Lower leg skin (tissue), 4 donors: ENCODE results near the gene FAM177B. TPM values are rescaled to one million over a fixed set of nuclear protein-coding genes. Genes with fewer than 3 reads are reported as not detected.

Source experiments
- DNase-seq, 2 donors: peaks; one replicate each; pipeline ENCODE4 v3.0.0-alpha.2; 2019; ENCODE audit warnings: low spot score in 2 of 2
- H3K4me3 ChIP-seq: fragments of 200-600 bp; sonication (generic); 2 replicates; pipeline ENCODE4 v1.5.1; 2017; ENCODE audit warnings: mild to moderate bottlenecking, low read depth; ENCODE audit not compliant: poor library complexity, severe bottlenecking
- CTCF ChIP-seq, 3 donors: fragments of 450-650 bp; IDR thresholded peaks; one replicate each; pipeline ENCODE4 v1.5.1; 2016; ENCODE audit warnings: antibody characterized with exemption in 3 of 3, mild to moderate bottlenecking in 3 of 3, moderate library complexity in 2 of 3
- POLR2A ChIP-seq, 2 donors: fragments of 450-650 bp; IDR thresholded peaks; one replicate each; pipeline ENCODE4 v1.6.1; 2016 to 2017; ENCODE audit warnings: antibody characterized with exemption in 2 of 2, mild to moderate bottlenecking in 1 of 2, moderate library complexity in 1 of 2
- WGBS, 2 donors: methylation state at CpG; one replicate each; pipeline ENCODE4 v1.1.5; 2018; 5-methylcytosine and 5-hydroxymethylcytosine counted together
- intact Hi-C: fragments of 100-400 bp; cut with DNase I; formaldehyde crosslinking; loops from one replicate; pipeline ENCODE4 v1.15.0; 2023; ENCODE audit warnings: low total_unique reads
- total RNA-seq, 4 donors: library from RNA; depleted of rRNA; stranded (reverse); fragments of >200 nt; gene quantifications; one replicate each; pipeline ENCODE4 v1.1.0, GENCODE V29; 2016

Gene FAM177B
- total RNA-seq, 4 donors from 2014 or later: not detected

GRCh38 chr1:222712253-222713090 is 24.5 kb upstream of the FAM177B start, which contains the start of the genes AIDA and BROX:
TSS of gene AIDA (minus strand) at chr1:222712491. CDS start at chr1:222712317, 174 bp downstream.
TSS of gene BROX (plus strand) at chr1:222712564. CDS start at chr1:222715700, 3,136 bp downstream.
- no peak for TF ChIP-seq POLR2A (IDR thresholded peaks at IDR 0.05)
- TF ChIP-seq CTCF (IDR thresholded peaks at IDR 0.05): no peak
- peak within 1 kb of the TSS; percentile 86 for H3K4me3 ChIP-seq
- DNase-seq: peak; percentile 92 to 99
- 0% methylated on average over 27 to 43 of the region's 62 CpGs for WGBS, 2 donors
- intact Hi-C loops: no loop called here

GRCh38 chr1:222713091-222713961 is 23.7 kb upstream of the FAM177B start:
- TF ChIP-seq POLR2A (IDR thresholded peaks at IDR 0.05) (no peak), CTCF (IDR thresholded peaks at IDR 0.05) (no peak)
- intact Hi-C loops: no loop called here
- 0 to 1% methylated on average over 39 of the region's 39 CpGs for WGBS, 2 donors
- peak; percentile 94 to 98 for DNase-seq
- H3K4me3 ChIP-seq: peak overlapping the region; percentile 86

- intact Hi-C loops: no loop called here
- WGBS, 2 donors: 95 to 96% methylated on average over 2 of the region's 2 CpGs
- TF ChIP-seq POLR2A (IDR thresholded peaks at IDR 0.05) (no peak), CTCF (IDR thresholded peaks at IDR 0.05) (no peak)
- no peak for DNase-seq
- H3K4me3 ChIP-seq: no peak overlapping the region
Observed at GRCh38 chr1:222716393-222716792, 20.6 kb upstream of the FAM177B start.

GRCh38 chr1:222728746-222729145 is 8.3 kb upstream of the FAM177B start:
- no peak overlapping the region for H3K4me3 ChIP-seq
- no peak for DNase-seq
- 74 to 87% methylated on average over 1 of the region's 1 CpG for WGBS, 2 donors
- intact Hi-C loops: no loop called here
- TF ChIP-seq POLR2A (IDR thresholded peaks at IDR 0.05) (no peak), CTCF (IDR thresholded peaks at IDR 0.05) (no peak)

- WGBS, 2 donors: 82 to 90% methylated on average over 1 of the region's 1 CpG
- intact Hi-C loops: no loop called here
- DNase-seq: no peak
- no peak overlapping the region for H3K4me3 ChIP-seq
- TF ChIP-seq POLR2A (IDR thresholded peaks at IDR 0.05) (no peak), CTCF (IDR thresholded peaks at IDR 0.05) (no peak)
Observed at GRCh38 chr1:222730866-222731265, 6.1 kb upstream of the FAM177B start.
